OCI-LY3 (cell line): ENCODE data around the gene ITPR1.
A peak's percentile ranks its signal among the peaks of the same experiment; 100 is the strongest.

Source experiments
- H2AFZ ChIP-seq: fragments of 200-600, 300-600 bp; shearing (Covaris generic); 2 replicates; pipeline ENCODE4 v1.6.0; 2014; ENCODE audit warnings: antibody characterized with exemption, low read depth, low read length
- H3K27ac ChIP-seq: fragments of 200-600, 300-600 bp; sonication (generic); 2 replicates; pipeline ENCODE4 v1.5.1; 2014; ENCODE audit warnings: mild to moderate bottlenecking, low read length, moderate library complexity, mixed read lengths
- H3K27me3 ChIP-seq: fragments of 200-600, 300-600 bp; sonication (generic); 2 replicates; pipeline ENCODE4 v1.6.1; 2014; ENCODE audit warnings: low read depth, low read length, mixed read lengths
- H3K36me3 ChIP-seq: fragments of 200-600, 300-600 bp; sonication (generic); replicated peaks from 2 replicates; pipeline ENCODE3; 2014; ENCODE audit warnings: low read depth, low read length, mixed read lengths
- H3K4me1 ChIP-seq: fragments of 300-600, 200-600 bp; sonication (generic); 2 replicates; pipeline ENCODE4 v1.6.1; 2014; ENCODE audit warnings: low read length, mixed read lengths
- H3K4me2 ChIP-seq: fragments of 200-600, 300-600 bp; sonication (generic); 2 replicates; pipeline ENCODE4 v1.6.1; 2014; ENCODE audit warnings: low read length, mixed read lengths
- H3K4me3 ChIP-seq: fragments of 300-600, 200-600 bp; sonication (generic); 2 replicates; pipeline ENCODE4 v1.5.1; 2014; ENCODE audit warnings: antibody characterized with exemption, mild to moderate bottlenecking, low read length, moderate library complexity
- H3K79me2 ChIP-seq: fragments of 300-600, 200-600 bp; shearing (Covaris generic); 2 replicates; pipeline ENCODE4 v1.6.1; 2014; ENCODE audit warnings: mild to moderate bottlenecking, low read length, mixed read lengths
- H3K9ac ChIP-seq: fragments of 300-600, 200-600 bp; shearing (Covaris generic); 2 replicates; pipeline ENCODE4 v1.6.0; 2014; ENCODE audit warnings: mild to moderate bottlenecking, low read length, moderate library complexity
- H3K9me3 ChIP-seq: fragments of 200-600, 300-600 bp; shearing (Covaris generic); 2 replicates; pipeline ENCODE4 v1.6.1; 2014; ENCODE audit warnings: low read length, mixed read lengths; ENCODE audit not compliant: insufficient read depth
- H4K20me1 ChIP-seq: fragments of 200-600, 300-600 bp; sonication (generic); 2 replicates; pipeline ENCODE4 v1.6.1; 2016; ENCODE audit warnings: low read length, mixed read lengths; ENCODE audit not compliant: insufficient read depth
- CTCF ChIP-seq: fragments of 200-600, 300-600 bp; sonication (generic); IDR thresholded peaks from 2 replicates; pipeline ENCODE4 v1.5.1; 2014; ENCODE audit warnings: antibody characterized with exemption, low read length, low read depth
- EZH2phosphoT487 ChIP-seq: fragments of 200-600 bp; shearing (Covaris generic); IDR thresholded peaks from 2 replicates; pipeline ENCODE4 v1.6.1; 2018; ENCODE audit warnings: antibody characterized with exemption, mixed run types, low read depth

ITPR1 gene

GRCh38 chr3:4503050-4503449 lies 9.9 kb downstream of the ITPR1 start:
- Histone ChIP-seq H3K27me3 (peaks cover 43% of the 10 kb centered on the region), H3K36me3 (no peaks in the 10 kb centered on the region), H3K27ac (no peak overlapping the region), H3K4me2 (peak overlapping the region; percentile 29; the same call in 1 of the 2 replicates), H3K79me2 (no peaks in the 10 kb centered on the region), H4K20me1 (peaks cover 12% of the 10 kb centered on the region; the same call in 1 of the 2 replicates), H2AFZ (no peak overlapping the region), H3K4me3 (no peak overlapping the region), H3K9me3 (no peaks in the 10 kb centered on the region), H3K4me1 (peaks cover 36% of the 10 kb centered on the region), H3K9ac (no peak overlapping the region)
- TF ChIP-seq EZH2phosphoT487 (no peak), CTCF (no peak)

- H3K9ac ChIP-seq = no peak overlapping the region
- peaks cover 44% of the 10 kb centered on the region for H3K4me1 ChIP-seq
- H3K27me3 ChIP-seq = peaks cover 54% of the 10 kb centered on the region
- peak overlapping the region; percentile 43 for H3K4me2 ChIP-seq
- no peaks in the 10 kb centered on the region for H3K9me3 ChIP-seq
- H4K20me1 ChIP-seq = peaks cover 20% of the 10 kb centered on the region; the same call in 1 of the 2 replicates
- TF ChIP-seq CTCF = no peak
- no peak for TF ChIP-seq EZH2phosphoT487
- H3K79me2 ChIP-seq = no peaks in the 10 kb centered on the region
- H3K27ac ChIP-seq = no peak overlapping the region
- peak overlapping the region; percentile 29 for H3K4me3 ChIP-seq
- no peak overlapping the region for H2AFZ ChIP-seq
- no peaks in the 10 kb centered on the region for H3K36me3 ChIP-seq
Measured at GRCh38 chr3:4504340-4505261, 11.5 kb downstream of the ITPR1 start.

- Histone ChIP-seq H3K4me2 (no peak overlapping the region), H3K9ac (no peak overlapping the region), H3K27ac (no peak overlapping the region), H3K4me1 (peaks cover 44% of the 10 kb centered on the region), H2AFZ (no peak overlapping the region), H3K4me3 (no peak overlapping the region), H4K20me1 (peaks cover 20% of the 10 kb centered on the region; the same call in 1 of the 2 replicates), H3K9me3 (no peaks in the 10 kb centered on the region), H3K79me2 (no peaks in the 10 kb centered on the region), H3K27me3 (peaks cover 66% of the 10 kb centered on the region), H3K36me3 (no peaks in the 10 kb centered on the region)
- TF ChIP-seq EZH2phosphoT487 (no peak), CTCF (no peak)
Measured at GRCh38 chr3:4505688-4506558, 12.8 kb downstream of the ITPR1 start.

- TF ChIP-seq CTCF (no peak), EZH2phosphoT487 (no peak)
- Histone ChIP-seq H3K9ac (no peak overlapping the region), H3K4me3 (no peak overlapping the region), H3K4me2 (no peak overlapping the region), H3K27me3 (peaks cover 73% of the 10 kb centered on the region), H3K4me1 (peaks cover 44% of the 10 kb centered on the region), H4K20me1 (peaks cover 26% of the 10 kb centered on the region; the same call in 1 of the 2 replicates), H2AFZ (no peak overlapping the region), H3K79me2 (no peaks in the 10 kb centered on the region), H3K36me3 (no peaks in the 10 kb centered on the region), H3K9me3 (no peaks in the 10 kb centered on the region), H3K27ac (no peak overlapping the region)
Measured at GRCh38 chr3:4506559-4507023, 13.4 kb downstream of the ITPR1 start.
